OCI-LY1 (cell line): Measurements from ENCODE around the gene SPINT1.

ENCODE experiments used
- CTCF ChIP-seq: fragments of 200-600 bp; sonication (generic), shearing (Covaris generic); IDR thresholded peaks from 2 replicates; pipeline ENCODE4 v1.5.1; 2017; ENCODE audit warnings: mild to moderate bottlenecking, antibody characterized with exemption, low read length, moderate library complexity, mixed read lengths
- EZH2 ChIP-seq: fragments of 200-600 bp; sonication (generic), shearing (Covaris generic); IDR thresholded peaks from 2 replicates; pipeline ENCODE4 v1.8.0; 2017; ENCODE audit warnings: borderline replicate concordance, mixed run types, mild to moderate bottlenecking, antibody characterized with exemption, low read length, moderate library complexity, mixed read lengths

- no peak for TF ChIP-seq CTCF
- no peak for TF ChIP-seq EZH2
Observed at GRCh38 chr15:40881351-40881750, 37.5 kb downstream of the SPINT1 start.
